Activated T-helper 2 cell treated with anti-CD3 and anti-CD28 coated beads, Interferon-gamma antibody, Interleukin-2, Interleukin-4, amounts not matched to agents 10 μg/mL and 5 μg/mL and 100 μg/mL, durations not matched to agents 14 hours and 24 hours and 36 hours (primary cell): ENCODE data around the gene BNIP5. TPM values are rescaled to one million over a fixed set of nuclear protein-coding genes. Genes with fewer than 3 reads are reported as not detected.

Experiments
- DNase-seq: peaks from one replicate; pipeline ENCODE4 v3.0.0; 2021; ENCODE audit warnings: low spot score
- H3K27ac Mint-ChIP-seq: one replicate; pipeline ENCODE4 v1.8.0; 2021; ENCODE audit warnings: mixed read lengths
- H3K27me3 Mint-ChIP-seq: one replicate; pipeline ENCODE4 v1.8.0; 2021; ENCODE audit warnings: low read depth, mixed read lengths
- H3K36me3 Mint-ChIP-seq: one replicate; pipeline ENCODE4 v1.8.0; 2021; ENCODE audit warnings: low read depth, mixed read lengths
- H3K4me1 Mint-ChIP-seq: one replicate; pipeline ENCODE4 v1.8.0; 2021; ENCODE audit warnings: low read depth, mixed read lengths
- H3K4me3 Mint-ChIP-seq: one replicate; pipeline ENCODE4 v1.8.0; 2021; ENCODE audit warnings: low read depth, mild to moderate bottlenecking, moderate library complexity, mixed read lengths
- H3K9me3 Mint-ChIP-seq: one replicate; pipeline ENCODE4 v1.8.0; 2021; ENCODE audit warnings: mixed read lengths
- intact Hi-C: fragments of 100-400 bp; cut with micrococcal nuclease; formaldehyde crosslinking; loops from one replicate; pipeline ENCODE4 v1.15.1; 2023
- total RNA-seq: library from RNA; stranded (reverse); gene quantifications from 2 replicates; pipeline ENCODE4 v1.2.3, GENCODE V29; 2022

The BNIP5 gene
- not detected in 2 replicates for total RNA-seq

- Mint-ChIP-seq H3K4me3 (no peak within 1 kb of the TSS), H3K27ac (no peak within 1 kb of the TSS), H3K4me1 (peaks cover 9% of the 10 kb centered on the region), H3K27me3 (peaks cover 60% of the 10 kb centered on the region), H3K36me3 (no peaks in the 10 kb centered on the region), H3K9me3 (no peaks in the 10 kb centered on the region)
- intact Hi-C loops: no loop called here
- no peak for DNase-seq
These were observed at the start of gene BNIP5 for GRCh38 chr6:36336779-36337241. Gene BNIP5, minus strand, starts transcription at chr6:36336888. Its CDS starts 6,198 bp downstream, at chr6:36330690.

GRCh38 chr6:36384095-36384494 is 47.4 kb upstream of the BNIP5 start:
- Mint-ChIP-seq H3K27ac (no peak overlapping the region), H3K9me3 (no peaks in the 10 kb centered on the region), H3K4me3 (no peak overlapping the region), H3K4me1 (peaks cover 37% of the 10 kb centered on the region), H3K36me3 (peaks cover 3% of the 10 kb centered on the region), H3K27me3 (peaks cover 35% of the 10 kb centered on the region)
- intact Hi-C loops: no loop called here
- DNase-seq: no peak

- H3K9me3 Mint-ChIP-seq: no peaks in the 10 kb centered on the region
- no peak overlapping the region for H3K27ac Mint-ChIP-seq
- intact Hi-C loops: no loop called here
- no peak overlapping the region for H3K4me3 Mint-ChIP-seq
- no peak for DNase-seq
- peaks cover 37% of the 10 kb centered on the region for H3K4me1 Mint-ChIP-seq
- peaks cover 3% of the 10 kb centered on the region for H3K36me3 Mint-ChIP-seq
- H3K27me3 Mint-ChIP-seq: peaks cover 34% of the 10 kb centered on the region
These were observed 46.9 kb upstream of the BNIP5 start for GRCh38 chr6:36383606-36384005.

- intact Hi-C loops: no loop called here
- H3K27ac Mint-ChIP-seq: no peak overlapping the region
- no peak overlapping the region for H3K4me3 Mint-ChIP-seq
- peaks cover 3% of the 10 kb centered on the region for H3K36me3 Mint-ChIP-seq
- peaks cover 31% of the 10 kb centered on the region for H3K4me1 Mint-ChIP-seq
- H3K27me3 Mint-ChIP-seq: peaks cover 28% of the 10 kb centered on the region
- no peaks in the 10 kb centered on the region for H3K9me3 Mint-ChIP-seq
- no peak for DNase-seq
These were observed 46.3 kb upstream of the BNIP5 start for GRCh38 chr6:36382976-36383375.

- DNase-seq: no peak
These were observed 45.1 kb upstream of the BNIP5 start for GRCh38 chr6:36381502-36382389.

GRCh38 chr6:36380166-36380565 is 43.5 kb upstream of the BNIP5 start:
- no peak overlapping the region for H3K4me3 Mint-ChIP-seq
- no peaks in the 10 kb centered on the region for H3K36me3 Mint-ChIP-seq
- H3K9me3 Mint-ChIP-seq: no peaks in the 10 kb centered on the region
- intact Hi-C loops: no loop called here
- no peak overlapping the region for H3K27ac Mint-ChIP-seq
- H3K4me1 Mint-ChIP-seq: peaks cover 13% of the 10 kb centered on the region
- H3K27me3 Mint-ChIP-seq: peaks cover 4% of the 10 kb centered on the region
- no peak for DNase-seq

More at GRCh38 chr6:36381502-36382389, 45.1 kb upstream of the BNIP5 start:
- H3K27me3 Mint-ChIP-seq: peaks cover 17% of the 10 kb centered on the region
- H3K9me3 Mint-ChIP-seq: no peaks in the 10 kb centered on the region
- intact Hi-C loops: no loop called here
- no peak overlapping the region for H3K4me3 Mint-ChIP-seq
- H3K4me1 Mint-ChIP-seq: peaks cover 22% of the 10 kb centered on the region
- H3K36me3 Mint-ChIP-seq: no peaks in the 10 kb centered on the region
- H3K27ac Mint-ChIP-seq: no peak overlapping the region

GRCh38 chr6:36378936-36379335 is 42.2 kb upstream of the BNIP5 start:
- intact Hi-C loops: no loop called here
- H3K27me3 Mint-ChIP-seq: peaks cover 4% of the 10 kb centered on the region
- peaks cover 10% of the 10 kb centered on the region for H3K4me1 Mint-ChIP-seq
- DNase-seq: no peak
- no peak overlapping the region for H3K27ac Mint-ChIP-seq
- no peaks in the 10 kb centered on the region for H3K36me3 Mint-ChIP-seq
- H3K9me3 Mint-ChIP-seq: no peaks in the 10 kb centered on the region
- no peak overlapping the region for H3K4me3 Mint-ChIP-seq

- H3K4me1 Mint-ChIP-seq: peaks cover 5% of the 10 kb centered on the region
- H3K4me3 Mint-ChIP-seq: no peak overlapping the region
- DNase-seq: no peak
- no peaks in the 10 kb centered on the region for H3K36me3 Mint-ChIP-seq
- intact Hi-C loops: no loop called here
- H3K9me3 Mint-ChIP-seq: no peaks in the 10 kb centered on the region
- H3K27me3 Mint-ChIP-seq: peaks cover 4% of the 10 kb centered on the region
- H3K27ac Mint-ChIP-seq: no peak overlapping the region
These were observed 41.7 kb upstream of the BNIP5 start for GRCh38 chr6:36378243-36378920.

GRCh38 chr6:36377594-36377993 is 40.9 kb upstream of the BNIP5 start:
- Mint-ChIP-seq H3K4me1 (no peaks in the 10 kb centered on the region), H3K27ac (no peak overlapping the region), H3K36me3 (no peaks in the 10 kb centered on the region), H3K9me3 (no peaks in the 10 kb centered on the region), H3K4me3 (no peak overlapping the region), H3K27me3 (peaks cover 5% of the 10 kb centered on the region)
- DNase-seq: no peak
- intact Hi-C loops: no loop called here

GRCh38 chr6:36376742-36377141 is 40.1 kb upstream of the BNIP5 start:
- Mint-ChIP-seq H3K9me3 (no peaks in the 10 kb centered on the region), H3K4me3 (no peak overlapping the region), H3K27ac (no peak overlapping the region), H3K27me3 (peaks cover 9% of the 10 kb centered on the region), H3K36me3 (no peaks in the 10 kb centered on the region), H3K4me1 (no peaks in the 10 kb centered on the region)
- intact Hi-C loops: no loop called here
- no peak for DNase-seq

- H3K27me3 Mint-ChIP-seq: peaks cover 9% of the 10 kb centered on the region
- DNase-seq: no peak
- H3K4me3 Mint-ChIP-seq: no peak overlapping the region
- H3K36me3 Mint-ChIP-seq: no peaks in the 10 kb centered on the region
- no peaks in the 10 kb centered on the region for H3K9me3 Mint-ChIP-seq
- H3K4me1 Mint-ChIP-seq: no peaks in the 10 kb centered on the region
- intact Hi-C loops: no loop called here
- no peak overlapping the region for H3K27ac Mint-ChIP-seq
These were observed 39.5 kb upstream of the BNIP5 start for GRCh38 chr6:36376183-36376582.

GRCh38 chr6:36375644-36376155 is 39.0 kb upstream of the BNIP5 start:
- no peaks in the 10 kb centered on the region for H3K9me3 Mint-ChIP-seq
- no peak overlapping the region for H3K27ac Mint-ChIP-seq
- H3K4me1 Mint-ChIP-seq: no peaks in the 10 kb centered on the region
- peaks cover 9% of the 10 kb centered on the region for H3K27me3 Mint-ChIP-seq
- no peak for DNase-seq
- intact Hi-C loops: no loop called here
- no peaks in the 10 kb centered on the region for H3K36me3 Mint-ChIP-seq
- no peak overlapping the region for H3K4me3 Mint-ChIP-seq

- Mint-ChIP-seq H3K4me3 (no peak overlapping the region), H3K27ac (no peak overlapping the region), H3K27me3 (peaks cover 9% of the 10 kb centered on the region), H3K9me3 (no peaks in the 10 kb centered on the region), H3K4me1 (no peaks in the 10 kb centered on the region), H3K36me3 (no peaks in the 10 kb centered on the region)
- intact Hi-C loops: no loop called here
- DNase-seq: no peak
These were observed 38.3 kb upstream of the BNIP5 start for GRCh38 chr6:36374972-36375371.
